H1 (cell line): ENCODE measurements around the gene UBE3C. TPM values are rescaled to one million over a fixed set of nuclear protein-coding genes. Genes with fewer than 3 reads are reported as not detected.

Source experiments
- CTCF ChIA-PET: fragments of 300-600 bp; sonication (Branson Sonifier 250); formaldehyde crosslinking; loops from one replicate; lab custom pipeline; 2021; ENCODE audit not compliant: partially characterized antibody; lab: Charles Lee
- POLR2A ChIA-PET: fragments of 300-600 bp; sonication (Branson Sonifier 250); formaldehyde crosslinking; loops from one replicate; lab custom pipeline; 2021; ENCODE audit warnings: inconsistent platforms; ENCODE audit not compliant: partially characterized antibody; lab: Charles Lee
- DNase-seq, 2 experiments: peaks; one replicate each; pipeline versions ENCODE4 v3.0.0 to v3.0.0-alpha.2; 2010 to 2022; ENCODE audit warnings: low spot score in 2 of 2, low read depth in 1 of 2, mixed read lengths in 1 of 2
- FAIRE-seq: peaks from 2 replicates; lab custom pipeline; 2011; peaks lifted over from hg19 to GRCh38; lab: Jason Lieb, UNC
- H2AFZ ChIP-seq: 2 replicates; pipeline ENCODE4 v1.8.1; 2012; ENCODE audit warnings: low read length, inconsistent platforms
- H2AK5ac ChIP-seq: 2 replicates; pipeline ENCODE4 v1.6.1; 2013; ENCODE audit warnings: low read depth, low read length
- H2BK120ac ChIP-seq: replicated peaks from 2 replicates; pipeline ENCODE3; 2013; ENCODE audit warnings: low read depth, low read length, inconsistent platforms
- H2BK12ac ChIP-seq: 2 replicates; pipeline ENCODE4 v1.6.1; 2013; ENCODE audit warnings: low read depth, low read length
- H2BK15ac ChIP-seq: 2 replicates; pipeline ENCODE4 v1.6.1; 2013; ENCODE audit warnings: low read length
- H2BK20ac ChIP-seq: 2 replicates; pipeline ENCODE4 v1.6.1; 2013; ENCODE audit warnings: low read length
- H2BK5ac ChIP-seq: 2 replicates; pipeline ENCODE4 v1.6.1; 2013; ENCODE audit warnings: low read depth, low read length
- H3K14ac ChIP-seq: 2 replicates; pipeline ENCODE4 v1.6.1; 2013; ENCODE audit warnings: inconsistent platforms; ENCODE audit not compliant: insufficient read length
- H3K18ac ChIP-seq: 2 replicates; pipeline ENCODE4 v1.6.1; 2013; ENCODE audit warnings: low read length; ENCODE audit errors: extremely low read depth
- H3K23ac ChIP-seq: 2 replicates; pipeline ENCODE4 v1.6.1; 2013; ENCODE audit warnings: inconsistent platforms; ENCODE audit not compliant: insufficient read length
- H3K23me2 ChIP-seq: 2 replicates; pipeline ENCODE4 v1.6.1; 2013; ENCODE audit warnings: low read depth, low read length
- H3K27ac ChIP-seq: 2 replicates; pipeline ENCODE4 v1.6.1; 2011; ENCODE audit warnings: low read depth, low read length, inconsistent platforms
- H3K27me3 ChIP-seq, 4 experiments: replicated peaks in 1 of 4; 1 replicate in 1 of 4; 2 replicates in 3 of 4; pipeline versions ENCODE4 v1.6.1 to v1.8.1; 2011 to 2013; ENCODE audit warnings: low read length in 3 of 4, mild to moderate bottlenecking in 3 of 4, inconsistent platforms in 2 of 4, mixed read lengths in 2 of 4, moderate library complexity in 1 of 4; ENCODE audit not compliant: control insufficient read depth in 3 of 4, insufficient read depth in 3 of 4; ENCODE audit errors: extremely low read depth in 1 of 4
- H3K36me3 ChIP-seq, 4 experiments: 2 replicates each; pipeline versions ENCODE4 v1.6.1 to v1.8.1; 2011 to 2013; ENCODE audit warnings: mild to moderate bottlenecking in 4 of 4, low read length in 3 of 4, moderate library complexity in 2 of 4, control low read depth in 1 of 4, inconsistent platforms in 1 of 4; ENCODE audit not compliant: insufficient read depth in 4 of 4, control insufficient read depth in 2 of 4
- H3K4ac ChIP-seq: replicated peaks from 2 replicates; pipeline ENCODE3; 2013; ENCODE audit warnings: low read length, low read depth, mixed read lengths, inconsistent platforms; ENCODE audit not compliant: insufficient read length
- H3K4me1 ChIP-seq, 4 experiments: replicated peaks in 1 of 4; 1 replicate in 1 of 4; 2 replicates in 3 of 4; pipeline versions ENCODE4 v1.6.1 to v1.8.1; 2011 to 2013; ENCODE audit warnings: low read length in 3 of 4, inconsistent platforms in 2 of 4, mixed read lengths in 1 of 4; ENCODE audit not compliant: insufficient read depth in 4 of 4, control insufficient read depth in 3 of 4
- H3K4me2 ChIP-seq, 2 experiments: 2 replicates each; pipeline versions ENCODE4 v1.6.1 to v1.8.1; 2011 to 2013; ENCODE audit warnings: low read depth in 2 of 2, low read length in 2 of 2, control low read depth in 1 of 2, inconsistent platforms in 1 of 2, mild to moderate bottlenecking in 1 of 2; ENCODE audit not compliant: insufficient read depth in 1 of 2
- H3K4me3 ChIP-seq, 4 experiments: fragments of 200-600, 300-600 bp in 1 of 4; sonication (generic), shearing (Covaris generic), sonication (Bioruptor Twin) in 1 of 4; 2 replicates each; pipeline versions ENCODE4 v1.5.1 to v1.8.1; 2011 to 2016; ENCODE audit warnings: low read length in 4 of 4, low read depth in 3 of 4, control low read depth in 2 of 4, inconsistent platforms in 2 of 4, mild to moderate bottlenecking in 2 of 4, mixed read lengths in 1 of 4, moderate library complexity in 1 of 4; ENCODE audit not compliant: insufficient read depth in 2 of 4; ENCODE audit errors: extremely low read depth in 1 of 4
- H3K56ac ChIP-seq: replicated peaks from 2 replicates; pipeline ENCODE3; 2013; ENCODE audit warnings: low read depth, mild to moderate bottlenecking, mixed read lengths, low read length, inconsistent platforms; ENCODE audit not compliant: insufficient read length
- H3K79me1 ChIP-seq: 2 replicates; pipeline ENCODE4 v1.6.1; 2013; ENCODE audit warnings: low read depth, low read length, control low read depth
- H3K79me2 ChIP-seq, 2 experiments: 2 replicates each; pipeline versions ENCODE4 v1.6.1 to v1.8.1; 2012 to 2013; ENCODE audit warnings: low read length in 2 of 2, mild to moderate bottlenecking in 2 of 2, inconsistent platforms in 1 of 2; ENCODE audit not compliant: insufficient read depth in 2 of 2, control insufficient read depth in 1 of 2
- H3K9ac ChIP-seq, 4 experiments: replicated peaks in 1 of 4; 1 replicate in 1 of 4; 2 replicates in 3 of 4; pipeline versions ENCODE4 v1.6.1 to v1.8.1; 2011 to 2013; ENCODE audit warnings: low read depth in 3 of 4, low read length in 3 of 4, control low read depth in 2 of 4, mild to moderate bottlenecking in 2 of 4, moderate library complexity in 2 of 4, inconsistent platforms in 1 of 4; ENCODE audit errors: extremely low read depth in 1 of 4
- H3K9me3 ChIP-seq, 2 experiments: 2 replicates each; pipeline versions ENCODE4 v1.6.1 to v1.8.1; 2012 to 2013; ENCODE audit warnings: mild to moderate bottlenecking in 2 of 2, moderate library complexity in 2 of 2, control low read depth in 1 of 2, inconsistent platforms in 1 of 2, low read depth in 1 of 2, low read length in 1 of 2, mixed read lengths in 1 of 2; ENCODE audit not compliant: insufficient read depth in 2 of 2
- H4K20me1 ChIP-seq, 2 experiments: replicated peaks in 1 of 2; 2 replicates each; pipeline versions ENCODE3 to v1.8.1; 2011 to 2013; ENCODE audit warnings: inconsistent platforms in 2 of 2, low read length in 2 of 2, mild to moderate bottlenecking in 1 of 2; ENCODE audit not compliant: insufficient read depth in 2 of 2, control insufficient read depth in 1 of 2
- H4K5ac ChIP-seq: 2 replicates; pipeline ENCODE4 v1.6.1; 2013; ENCODE audit warnings: low read length, low read depth, mixed read lengths, inconsistent platforms; ENCODE audit not compliant: insufficient read length
- H4K8ac ChIP-seq: 2 replicates; pipeline ENCODE4 v1.8.0; 2013; ENCODE audit warnings: mild to moderate bottlenecking, moderate library complexity, low read length, inconsistent platforms; ENCODE audit not compliant: insufficient read depth; ENCODE audit errors: extremely low read depth
- H4K91ac ChIP-seq: replicated peaks from 2 replicates; pipeline ENCODE3; 2013; ENCODE audit warnings: low read length, mixed read lengths, inconsistent platforms; ENCODE audit not compliant: insufficient read length
- CTBP2 ChIP-seq: IDR thresholded peaks from 2 replicates; pipeline ENCODE4 v1.7.0; 2011; ENCODE audit warnings: borderline replicate concordance, mild to moderate bottlenecking, moderate library complexity, mixed read lengths, low read length; ENCODE audit not compliant: insufficient read depth, insufficient read length
- POU5F1 ChIP-seq: IDR thresholded peaks from 2 replicates; pipeline ENCODE4 v1.6.1; 2011; ENCODE audit warnings: low read depth, mild to moderate bottlenecking, low read length, moderate library complexity
- TAF1 ChIP-seq: IDR thresholded peaks from 2 replicates; pipeline ENCODE4 v1.6.1; 2011; ENCODE audit warnings: mild to moderate bottlenecking, low read depth, low read length
- WGBS, 2 experiments: shearing (Covaris generic) in 1 of 2; methylation state at CpG; one replicate each; pipeline versions ENCODE4 v1.1.6 to v1.1.7; 2013 to 2015; ENCODE audit warnings: low lambda C conversion rate in 2 of 2, mixed read lengths in 2 of 2, inconsistent platforms in 1 of 2, low coverage in 1 of 2, missing lambda C conversion rate in 1 of 2; ENCODE audit not compliant: insufficient replicate concordance in 2 of 2, insufficient coverage in 1 of 2, insufficient read length in 1 of 2; ENCODE audit errors: extremely low coverage in 1 of 2, missing lambda C conversion rate in 1 of 2; 5-methylcytosine and 5-hydroxymethylcytosine counted together
- polyA plus RNA-seq, 7 experiments: library from polyadenylated mRNA; depleted of rRNA in 3 of 7; stranded (reverse) in 5 of 7; unstranded in 2 of 7; fragments of >200 nt in 5 of 7; fragments of 200-250 nt in 2 of 7; gene quantifications; 1 replicate in 5 of 7; 2 replicates in 1 of 7; 4 replicates in 1 of 7; pipeline versions ENCODE4 v1.2.1 to v1.2.3, GENCODE V29; 2011 to 2013; ENCODE audit warnings: missing spikeins in 2 of 7, mixed read lengths in 2 of 7
- total RNA-seq: library from RNA; stranded (reverse); fragmentation: NEBNext Ultra II Directional; extraction: Animal tissue kit (Norgen Biotek cat#: 25700); gene quantifications from 2 replicates; pipeline ENCODE4 v1.2.1, GENCODE V29; 2021

UBE3C gene
- total and polyA plus RNA-seq, 2 of the 8 experiments (the other 6 are each of a cell fraction or from before 2014, with no cell fraction given) = 32.0 to 54.1 TPM

GRCh38 chr7:157141525-157142060 lies 2.9 kb downstream of the UBE3C start:
- H3K18ac ChIP-seq = no peak overlapping the region
- no peak overlapping the region for H4K8ac ChIP-seq
- H3K27ac ChIP-seq = no peak overlapping the region; the same call in 1 of the 2 replicates
- WGBS, 2 experiments = 90% methylated on average over 16 of the region's 16 CpGs; no CpG with 5 or more reads in 1 of the 2 experiments
- H2BK120ac ChIP-seq = no peak overlapping the region
- peaks cover 2 to 24% (median 5%) of the 10 kb centered on the region in 4 experiments; a peak in 4 of 8 replicates for H3K36me3 ChIP-seq
- H2BK5ac ChIP-seq = no peak overlapping the region
- TF ChIP-seq POU5F1 (no peak), CTBP2 (no peak), TAF1 (no peak)
- peaks cover 0 to 10% (median 8%) of the 10 kb centered on the region in 4 experiments; a peak in 6 of 7 replicates for H3K4me1 ChIP-seq
- no peak overlapping the region for H4K91ac ChIP-seq
- ChIA-PET POLR2A (no interaction called here), CTCF (interaction anchor here (0.6 to 3.2 kb wide), 2 partner anchors 10 to 119 kb away, joined by 3 to 15 read pairs; no protein-coding TSS in a partner anchor)
- H3K9me3 ChIP-seq = no peaks in the 10 kb centered on the region
- peak overlapping the region in 2 of 4 experiments; percentile 29 to 38; a peak in 2 of 7 replicates for H3K9ac ChIP-seq
- H3K23ac ChIP-seq = no peak overlapping the region
- peaks cover 29 to 42% of the 10 kb centered on the region in 2 experiments for H4K20me1 ChIP-seq
- H3K4me2 ChIP-seq = peak overlapping the region in 1 of 2 experiments; percentile 95; a peak in 1 of 4 replicates
- H3K79me1 ChIP-seq = peaks cover 9% of the 10 kb centered on the region
- no peak overlapping the region for H2BK12ac ChIP-seq
- no peak overlapping the region for H2AFZ ChIP-seq
- no peak overlapping the region for H3K4me3 ChIP-seq
- no peak overlapping the region for H2BK15ac ChIP-seq
- H3K4ac ChIP-seq = no peak overlapping the region
- H4K5ac ChIP-seq = no peak overlapping the region
- no peak overlapping the region for H2BK20ac ChIP-seq
- no peak overlapping the region for H3K56ac ChIP-seq
- H3K23me2 ChIP-seq = peaks cover 8% of the 10 kb centered on the region
- FAIRE-seq = no peak
- no peak overlapping the region for H2AK5ac ChIP-seq
- no peaks in the 10 kb centered on the region for H3K27me3 ChIP-seq
- peak in 1 of 2 experiments; percentile 29 for DNase-seq
- H3K79me2 ChIP-seq = peaks cover 58 to 73% of the 10 kb centered on the region in 2 experiments
- no peak overlapping the region for H3K14ac ChIP-seq
